ENCODE results near the gene TRIP4. TPM values are rescaled to one million over a fixed set of nuclear protein-coding genes. Genes with fewer than 3 reads are reported as not detected.
A peak's percentile ranks its signal among the peaks of the same experiment; 100 is the strongest.

The TRIP4 gene
- total and polyA plus RNA-seq, 2 donors (not counting 3 experiments of a cell fraction or from before 2014, with no cell fraction given): 10.9 to 31.1 TPM

- Histone ChIP-seq H3K4me1 (ENCODE audit: control insufficient read depth, extremely low read depth, insufficient read depth, low read length) (no peaks in the 10 kb centered on the region), H3K4me3 (replicated peaks in 1 of 3; ENCODE audit: insufficient read depth in 1 of 3, low read depth in 1 of 3, low read length in 3 of 3) (no peak overlapping the region), H3K27ac (ENCODE audit: insufficient read depth, low read depth, low read length) (no peak overlapping the region), H3K27me3 (ENCODE audit: control insufficient read depth in 2 of 2, insufficient read depth in 2 of 2, low read length in 2 of 2) (no peaks in the 10 kb centered on the region), H3K36me3 (ENCODE audit: control insufficient read depth in 2 of 2, extremely low read depth in 1 of 2, insufficient read depth in 2 of 2, low read length in 2 of 2) (peaks cover 1 to 3% of the 10 kb centered on the region in 2 experiments), H3K9ac (replicated peaks; ENCODE audit: extremely low read depth, insufficient read depth, low read length) (no peak overlapping the region), H3K79me2 (ENCODE audit: control insufficient read depth, insufficient read depth, low read length) (no peaks in the 10 kb centered on the region), H3K9me1 (replicated peaks; ENCODE audit: control insufficient read depth, extremely low read depth, insufficient read depth, low read length) (no peaks in the 10 kb centered on the region), H2AFZ (ENCODE audit: low read depth, low read length) (no peak overlapping the region), H3K4me2 (ENCODE audit: insufficient read depth, low read length) (no peak overlapping the region), H4K20me1 (replicated peaks; ENCODE audit: control insufficient read depth, extremely low read depth, insufficient read depth, low read length) (no peaks in the 10 kb centered on the region), H3K9me3 (replicated peaks; ENCODE audit: control insufficient read depth, insufficient read depth, low read length) (no peaks in the 10 kb centered on the region)
- peak; percentile 35 for DNase-seq (ENCODE audit: low read depth, low spot score)
- FAIRE-seq: no peak
- intact Hi-C loops (cut with micrococcal nuclease) (no loop called here), dilution Hi-C loops (cut with MboI; ENCODE audit: extremely low pct_ligation_motif_present, low sequenced_read_pairs) (no loop called here)
- no TSS peak for BruUV-seq (replicated peaks)
- CTCF ChIA-PET: no interaction called here
- TF ChIP-seq MYC (IDR thresholded peaks at IDR 0.05; ENCODE audit: low read depth, low read length) (no peak), CTCF (IDR thresholded peaks at IDR 0.05; ENCODE audit: extremely low read depth in 1 of 2, insufficient read depth in 1 of 2, low read depth in 1 of 2, low read length in 2 of 2) (no peak), GATA2 (IDR thresholded peaks at IDR 0.05; ENCODE audit: insufficient read depth, insufficient read length, low read depth, low read length) (no peak), FOS (IDR thresholded peaks at IDR 0.05; ENCODE audit: borderline replicate concordance, insufficient read depth, low read length) (no peak), EZH2 (IDR thresholded peaks at IDR 0.05; ENCODE audit: borderline replicate concordance, low read depth, low read length, severe bottlenecking) (no peak), MAX (IDR thresholded peaks at IDR 0.05; ENCODE audit: insufficient read depth, insufficient read length) (no peak)
- POLR2A ChIA-PET: no interaction called here
These were observed 65.5 kb downstream of the TRIP4 start for GRCh38 chr15:64452988-64453688.

Data from endothelial cell of umbilical vein (primary cell).